GM12872 (cell line): ENCODE results near the gene RABEP1.

Experiments
- TF ChIP-seq, protein P1 (sequence below): IDR thresholded peaks from 3 replicates; pipeline ENCODE4 v1.5.1; 2011; ENCODE audit warnings: low read depth, mild to moderate bottlenecking, low read length, moderate library complexity; ENCODE audit not compliant: insufficient read depth

Gene RABEP1, protein sequence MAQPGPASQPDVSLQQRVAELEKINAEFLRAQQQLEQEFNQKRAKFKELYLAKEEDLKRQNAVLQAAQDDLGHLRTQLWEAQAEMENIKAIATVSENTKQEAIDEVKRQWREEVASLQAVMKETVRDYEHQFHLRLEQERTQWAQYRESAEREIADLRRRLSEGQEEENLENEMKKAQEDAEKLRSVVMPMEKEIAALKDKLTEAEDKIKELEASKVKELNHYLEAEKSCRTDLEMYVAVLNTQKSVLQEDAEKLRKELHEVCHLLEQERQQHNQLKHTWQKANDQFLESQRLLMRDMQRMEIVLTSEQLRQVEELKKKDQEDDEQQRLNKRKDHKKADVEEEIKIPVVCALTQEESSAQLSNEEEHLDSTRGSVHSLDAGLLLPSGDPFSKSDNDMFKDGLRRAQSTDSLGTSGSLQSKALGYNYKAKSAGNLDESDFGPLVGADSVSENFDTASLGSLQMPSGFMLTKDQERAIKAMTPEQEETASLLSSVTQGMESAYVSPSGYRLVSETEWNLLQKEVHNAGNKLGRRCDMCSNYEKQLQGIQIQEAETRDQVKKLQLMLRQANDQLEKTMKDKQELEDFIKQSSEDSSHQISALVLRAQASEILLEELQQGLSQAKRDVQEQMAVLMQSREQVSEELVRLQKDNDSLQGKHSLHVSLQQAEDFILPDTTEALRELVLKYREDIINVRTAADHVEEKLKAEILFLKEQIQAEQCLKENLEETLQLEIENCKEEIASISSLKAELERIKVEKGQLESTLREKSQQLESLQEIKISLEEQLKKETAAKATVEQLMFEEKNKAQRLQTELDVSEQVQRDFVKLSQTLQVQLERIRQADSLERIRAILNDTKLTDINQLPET

DNA sequence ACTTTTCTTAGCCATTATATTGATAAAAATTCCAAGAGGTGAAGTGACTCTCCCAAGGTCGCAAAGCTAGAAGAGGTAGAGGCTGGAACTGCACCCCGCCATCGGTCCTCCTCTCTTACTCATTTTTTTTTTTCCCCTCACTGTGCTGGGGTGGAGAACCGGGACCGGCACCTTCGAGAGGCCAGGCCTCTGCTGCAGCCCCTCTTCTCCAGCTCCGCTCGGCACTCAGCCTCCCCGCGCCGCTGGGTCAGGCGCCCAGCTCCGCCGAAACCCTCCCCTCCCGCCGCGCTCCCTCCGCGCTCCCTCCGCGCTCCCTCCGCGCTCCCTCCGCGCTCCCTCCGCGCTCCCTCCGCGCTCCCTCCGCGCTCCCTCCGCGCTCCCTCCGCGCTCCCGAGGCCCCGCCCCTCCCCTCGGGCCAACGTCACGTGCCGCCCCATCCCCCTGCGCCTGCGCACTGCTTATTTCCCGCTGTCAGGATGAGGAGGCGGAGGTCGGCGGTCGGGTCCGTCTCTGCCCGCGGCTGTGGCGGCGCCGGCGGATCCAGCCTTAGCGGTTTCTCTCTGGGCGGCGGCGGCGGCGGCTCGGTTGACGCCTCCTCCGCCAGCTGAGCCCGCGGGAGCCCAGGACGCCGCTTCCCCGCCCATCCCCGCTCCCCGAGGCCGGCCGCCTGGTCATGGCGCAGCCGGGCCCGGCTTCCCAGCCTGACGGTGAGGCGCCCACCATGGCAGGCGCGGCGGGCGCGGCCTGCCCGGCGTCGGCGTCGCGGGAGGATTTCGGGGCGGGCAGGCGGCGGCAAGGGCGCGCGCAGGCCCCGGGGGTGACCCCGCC lies at the start of gene RABEP1:
Gene RABEP1, plus strand, starts transcription at position 471 of the 828 bp plus-strand sequence. Its CDS starts 203 bp downstream, at position 674.
- TF ChIP-seq, protein P1, sequence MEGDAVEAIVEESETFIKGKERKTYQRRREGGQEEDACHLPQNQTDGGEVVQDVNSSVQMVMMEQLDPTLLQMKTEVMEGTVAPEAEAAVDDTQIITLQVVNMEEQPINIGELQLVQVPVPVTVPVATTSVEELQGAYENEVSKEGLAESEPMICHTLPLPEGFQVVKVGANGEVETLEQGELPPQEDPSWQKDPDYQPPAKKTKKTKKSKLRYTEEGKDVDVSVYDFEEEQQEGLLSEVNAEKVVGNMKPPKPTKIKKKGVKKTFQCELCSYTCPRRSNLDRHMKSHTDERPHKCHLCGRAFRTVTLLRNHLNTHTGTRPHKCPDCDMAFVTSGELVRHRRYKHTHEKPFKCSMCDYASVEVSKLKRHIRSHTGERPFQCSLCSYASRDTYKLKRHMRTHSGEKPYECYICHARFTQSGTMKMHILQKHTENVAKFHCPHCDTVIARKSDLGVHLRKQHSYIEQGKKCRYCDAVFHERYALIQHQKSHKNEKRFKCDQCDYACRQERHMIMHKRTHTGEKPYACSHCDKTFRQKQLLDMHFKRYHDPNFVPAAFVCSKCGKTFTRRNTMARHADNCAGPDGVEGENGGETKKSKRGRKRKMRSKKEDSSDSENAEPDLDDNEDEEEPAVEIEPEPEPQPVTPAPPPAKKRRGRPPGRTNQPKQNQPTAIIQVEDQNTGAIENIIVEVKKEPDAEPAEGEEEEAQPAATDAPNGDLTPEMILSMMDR: peak; percentile 37; the same call in 2 of the 3 replicates

DNA sequence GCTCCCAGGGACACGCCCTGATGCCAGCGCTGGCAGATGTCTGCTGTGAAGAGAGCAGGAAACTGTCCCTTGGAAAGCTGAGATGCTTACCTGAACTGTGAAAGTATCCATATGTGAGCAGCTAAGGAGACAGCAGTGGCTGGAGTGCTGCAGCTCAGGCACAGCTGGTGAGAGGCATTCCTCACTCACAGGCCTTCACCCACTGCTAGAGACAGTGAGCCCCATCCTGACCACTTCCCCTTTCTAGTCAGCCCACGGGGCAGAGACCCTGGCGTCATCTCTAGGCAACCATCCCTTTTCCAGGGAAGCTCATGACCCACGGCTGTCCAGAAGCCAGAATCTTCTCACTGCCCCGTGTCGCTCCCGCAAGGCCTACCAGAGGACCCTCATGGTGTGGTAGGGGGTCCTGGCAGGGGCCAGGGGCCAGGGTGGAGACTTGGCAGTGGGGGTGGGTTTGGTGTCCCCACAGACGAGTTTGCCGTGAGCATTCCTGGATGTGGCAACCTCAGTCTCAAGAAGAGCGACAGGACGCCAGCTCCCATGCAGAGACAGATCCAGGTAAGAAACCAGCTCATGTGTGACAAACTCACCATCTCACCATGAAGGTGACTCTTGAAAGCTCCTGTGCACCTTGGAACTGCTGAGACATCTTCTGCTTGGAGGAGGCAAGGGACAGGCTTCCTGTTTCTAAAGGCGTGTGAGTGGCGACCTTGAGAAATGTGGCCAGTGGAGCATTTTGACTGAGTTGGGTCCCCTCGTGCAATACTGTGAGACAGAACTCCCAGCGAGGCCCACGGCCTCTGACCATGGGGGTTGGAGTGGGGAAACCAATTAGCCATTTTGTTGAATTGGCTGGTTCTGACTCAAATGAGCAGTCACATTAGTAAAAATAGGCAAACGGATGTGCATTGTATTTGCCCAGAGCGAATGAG lies 47.2 kb upstream of the RABEP1 start, which contains the start of gene SCIMP:
Gene SCIMP, minus strand, starts transcription at position 216 of the 932 bp plus-strand sequence. Its CDS starts 105 bp downstream, at position 111.
- TF ChIP-seq, protein P1: no peak

DNA sequence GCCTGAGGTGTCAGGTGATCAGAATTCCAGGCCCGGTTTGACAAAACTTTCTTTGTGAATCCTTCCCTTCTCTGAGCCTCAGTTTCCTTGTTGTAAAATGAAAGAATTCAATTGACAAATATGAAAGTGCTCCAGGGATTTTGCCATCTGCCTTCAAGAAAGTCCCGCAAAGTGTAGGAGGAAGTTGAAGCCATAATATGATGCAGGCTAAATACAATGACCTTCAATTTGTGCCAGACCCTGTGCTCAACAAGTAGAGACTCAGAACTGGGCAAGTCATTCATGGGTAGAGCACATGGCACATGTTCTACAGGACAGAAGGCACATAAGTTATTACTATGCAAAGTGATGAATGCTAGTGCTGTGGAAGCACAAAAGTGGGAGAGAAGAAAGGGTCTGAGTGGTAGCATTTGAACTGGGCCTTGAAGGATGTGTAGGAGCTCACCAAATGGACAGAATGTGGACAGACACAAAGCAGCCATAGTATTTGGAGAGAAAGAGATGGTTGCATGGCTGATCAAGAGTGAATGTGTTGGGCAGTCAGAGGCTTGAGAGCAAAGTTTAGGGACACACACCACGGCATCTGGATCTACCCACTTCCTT lies 45.0 kb upstream of the RABEP1 start:
- TF ChIP-seq, protein P1: no peak

DNA sequence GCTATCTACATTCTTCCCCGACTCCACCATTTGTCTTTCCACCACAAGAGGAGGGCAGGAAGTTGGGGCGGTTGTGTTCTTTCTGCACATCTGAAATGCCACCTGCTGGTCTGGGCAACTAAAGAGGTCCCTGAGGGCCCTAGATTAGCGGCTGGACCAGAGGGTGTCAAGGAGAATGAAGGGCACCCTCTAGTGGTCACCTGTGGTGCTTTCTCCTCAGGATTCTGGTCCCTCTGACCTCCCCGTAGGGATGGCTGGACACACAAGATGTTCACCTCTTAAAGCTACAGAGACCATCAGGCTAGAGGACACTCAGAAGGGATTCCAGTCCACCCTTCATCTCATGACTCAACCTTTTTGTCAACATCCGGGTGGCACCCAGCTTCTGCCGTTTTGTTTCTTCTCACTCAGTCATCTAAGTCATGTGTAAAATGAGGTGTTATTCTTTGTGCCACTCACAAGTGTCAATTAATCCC lies 44.5 kb upstream of the RABEP1 start:
- TF ChIP-seq, protein P1: peak; percentile 91

DNA sequence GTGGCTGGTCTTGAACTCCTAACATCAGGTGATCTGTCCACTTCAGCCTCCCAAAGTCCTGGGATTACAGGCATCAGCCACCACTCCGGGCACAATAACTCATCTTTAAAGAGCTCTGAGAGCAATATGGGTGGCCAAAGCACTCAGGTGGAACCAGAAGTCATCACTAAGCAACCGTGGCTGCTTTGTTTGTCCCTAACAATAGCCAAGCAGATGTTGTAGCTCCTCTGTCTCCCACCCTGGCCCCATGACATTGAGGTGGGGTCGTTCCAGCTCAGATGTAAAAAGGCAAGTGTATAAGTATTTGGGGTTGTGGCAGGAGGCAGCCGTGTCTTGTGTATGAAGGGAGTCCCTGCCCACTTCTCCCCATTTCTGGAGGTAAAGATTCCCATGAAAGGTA lies 43.8 kb upstream of the RABEP1 start:
- TF ChIP-seq, protein P1: no peak

DNA sequence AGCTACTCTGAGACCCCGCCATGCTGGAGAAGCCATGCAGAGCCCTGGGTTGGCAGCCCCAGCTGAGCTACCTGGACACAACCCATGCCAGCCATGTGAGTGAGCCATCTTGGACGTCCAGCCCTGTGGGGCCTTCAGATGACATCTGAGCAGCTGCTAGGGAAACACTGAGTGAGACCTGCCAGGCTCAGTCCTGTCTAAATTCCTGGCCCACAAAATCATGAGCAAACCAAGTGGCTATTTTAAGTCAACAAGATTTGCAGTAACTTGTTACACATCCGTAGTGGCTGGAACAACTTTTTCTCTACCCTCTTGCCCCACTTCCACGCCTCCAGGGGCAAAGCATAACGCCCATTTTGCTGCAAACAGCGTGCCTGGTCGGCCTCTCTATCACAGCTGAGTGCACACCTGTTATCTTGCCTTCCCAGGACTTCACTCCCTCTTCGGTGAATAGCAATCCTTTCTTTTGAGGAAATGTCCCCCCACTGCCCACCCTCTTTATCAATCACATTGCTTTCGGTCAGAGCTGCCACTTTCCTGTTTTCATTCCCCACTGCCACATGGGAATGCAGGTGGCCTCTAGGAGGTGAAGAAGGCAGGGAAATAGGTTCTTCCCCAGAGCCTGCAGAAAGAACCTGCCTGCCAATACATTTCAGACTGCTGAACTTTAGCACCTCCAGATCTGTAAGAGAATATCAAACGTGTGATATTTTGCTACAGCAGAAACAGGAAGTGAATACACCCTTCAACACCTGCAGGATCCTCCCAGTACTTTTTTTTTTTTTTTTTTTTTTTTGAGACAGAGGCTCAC lies 40.0 kb upstream of the RABEP1 start:
- TF ChIP-seq, protein P1: no peak
